Fibroblast of lung (primary cell): ENCODE results near the gene ATP2B3. TPM values are rescaled to one million over a fixed set of nuclear protein-coding genes. Genes with fewer than 3 reads are reported as not detected.

Experiments used
- DNase-seq, 2 donors: peaks; one replicate each; pipeline versions ENCODE4 v3.0.0 to v3.0.0-alpha.2; 2010; ENCODE audit warnings: low read depth in 2 of 2
- H2AFZ ChIP-seq: 2 replicates; pipeline ENCODE4 v1.5.1; 2012; ENCODE audit warnings: low read length, control low read depth, inconsistent platforms
- H3K27ac ChIP-seq: 2 replicates; pipeline ENCODE4 v1.5.1; 2011; ENCODE audit warnings: low read length, control low read depth; ENCODE audit not compliant: insufficient read depth
- H3K27me3 ChIP-seq: 2 replicates; pipeline ENCODE4 v1.5.1; 2011; ENCODE audit warnings: mild to moderate bottlenecking, low read length; ENCODE audit not compliant: control insufficient read depth, insufficient read depth
- H3K36me3 ChIP-seq: 2 replicates; pipeline ENCODE4 v1.5.1; 2011; ENCODE audit warnings: low read length; ENCODE audit not compliant: control insufficient read depth, insufficient read depth
- H3K4me1 ChIP-seq: 2 replicates; pipeline ENCODE4 v1.5.1; 2011; ENCODE audit warnings: low read length; ENCODE audit not compliant: control insufficient read depth, insufficient read depth; ENCODE audit errors: extremely low read depth
- H3K4me2 ChIP-seq: 2 replicates; pipeline ENCODE4 v1.5.1; 2011; ENCODE audit warnings: low read length, control low read depth; ENCODE audit not compliant: insufficient read depth; ENCODE audit errors: extremely low read depth
- H3K4me3 ChIP-seq, 4 experiments: fragments of 200-600 bp in 1 of 4; sonication (generic) in 1 of 4; replicated peaks in 1 of 4; 2 replicates each; pipeline ENCODE4 v1.5.1; 2011 to 2016; ENCODE audit warnings: low read length in 4 of 4, low read depth in 3 of 4, mild to moderate bottlenecking in 3 of 4, control low read depth in 2 of 4, inconsistent platforms in 1 of 4, mixed read lengths in 1 of 4; ENCODE audit not compliant: insufficient read depth in 1 of 4; ENCODE audit errors: control extremely low read depth in 1 of 4
- H3K79me2 ChIP-seq: 2 replicates; pipeline ENCODE4 v1.5.1; 2012; ENCODE audit warnings: mild to moderate bottlenecking, low read length, inconsistent platforms; ENCODE audit not compliant: control insufficient read depth, insufficient read depth
- H3K9ac ChIP-seq: 2 replicates; pipeline ENCODE4 v1.5.1; 2011; ENCODE audit warnings: mild to moderate bottlenecking, low read length, control low read depth; ENCODE audit not compliant: insufficient read depth
- H3K9me3 ChIP-seq: 2 replicates; pipeline ENCODE4 v1.5.1; 2012; ENCODE audit warnings: low read depth, low read length; ENCODE audit not compliant: control insufficient read depth, insufficient read depth
- H4K20me1 ChIP-seq: 2 replicates; pipeline ENCODE4 v1.5.1; 2011; ENCODE audit warnings: low read length; ENCODE audit not compliant: control insufficient read depth, insufficient read depth; ENCODE audit errors: extremely low read depth
- CTCF ChIP-seq, 2 donors: IDR thresholded peaks in 1 of 2; conservative IDR thresholded peaks in 1 of 2; 1 replicate in 1 of 2; 2 replicates in 1 of 2; pipeline ENCODE4 v1.5.1; 2011 to 2012; ENCODE audit warnings: low read length in 2 of 2, control low read depth in 1 of 2, inconsistent platforms in 1 of 2, low read depth in 1 of 2, mild to moderate bottlenecking in 1 of 2
- EZH2 ChIP-seq: IDR thresholded peaks from 2 replicates; pipeline ENCODE4 v1.5.1; 2012; ENCODE audit warnings: low read length, control low read depth, mild to moderate bottlenecking; ENCODE audit errors: missing control alignments
- polyA plus RNA-seq, 2 donors: library from polyadenylated mRNA; depleted of rRNA in 1 of 2; stranded (reverse) in 1 of 2; unstranded in 1 of 2; fragments of >200 nt; gene quantifications; 2 replicates each; pipeline ENCODE4 v1.2.1, GENCODE V29; 2011 to 2012; ENCODE audit warnings: missing spikeins in 1 of 2
- total RNA-seq: library from RNA; depleted of rRNA; stranded (reverse); fragments of >200 nt; gene quantifications from 2 replicates; pipeline ENCODE4 v1.2.1, GENCODE V29; 2014

Gene ATP2B3
- total and polyA plus RNA-seq, 2 donors (not counting 1 experiment from before 2014, with no cell fraction given) = not detected

DNA sequence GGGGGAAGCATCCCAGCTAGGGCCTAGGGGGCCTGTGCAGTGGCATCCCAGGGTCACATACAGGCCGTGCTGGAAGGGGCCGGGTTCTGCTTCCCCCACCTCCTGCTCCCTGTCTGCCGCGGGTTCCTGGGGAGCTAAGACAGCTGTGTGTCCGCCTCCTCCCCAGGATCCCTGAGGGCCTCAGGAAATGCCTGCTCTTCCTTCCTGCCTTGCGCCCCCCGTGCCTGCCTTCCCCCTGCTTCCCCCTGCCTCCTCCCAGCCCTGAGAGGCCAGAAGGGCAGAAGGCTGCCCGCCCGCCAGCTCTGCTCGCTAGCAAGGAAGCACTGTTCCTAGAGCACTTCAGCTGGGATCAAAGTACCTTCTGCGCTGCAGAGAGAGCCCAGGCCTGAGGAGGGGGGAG is 25.5 kb upstream of the ATP2B3 start:
- TF ChIP-seq CTCF (conservative IDR thresholded peaks at IDR 0.05 in 1 of 2, IDR thresholded peaks at IDR 0.05 in 1 of 2; ENCODE audit: low read depth in 1 of 2, low read length in 2 of 2) = no peak
- no peaks in the 10 kb centered on the region for H3K36me3 ChIP-seq
- H3K4me2 ChIP-seq = no peak overlapping the region
- no peak for DNase-seq
- no peaks in the 10 kb centered on the region for H3K9me3 ChIP-seq
- no peak overlapping the region for H2AFZ ChIP-seq
- no peak overlapping the region for H3K9ac ChIP-seq
- H3K27ac ChIP-seq = no peak overlapping the region
- H3K79me2 ChIP-seq = no peaks in the 10 kb centered on the region
- no peaks in the 10 kb centered on the region for H4K20me1 ChIP-seq
- H3K27me3 ChIP-seq = no peaks in the 10 kb centered on the region
- H3K4me3 ChIP-seq = no peak overlapping the region
- peaks cover 8% of the 10 kb centered on the region for H3K4me1 ChIP-seq

GRCh38 chrX:153492543-153492942 is 24.9 kb upstream of the ATP2B3 start:
- H3K79me2 ChIP-seq = no peaks in the 10 kb centered on the region
- H3K27ac ChIP-seq = no peak overlapping the region
- peaks cover 8% of the 10 kb centered on the region for H3K4me1 ChIP-seq
- DNase-seq = no peak
- H3K36me3 ChIP-seq = no peaks in the 10 kb centered on the region
- H3K9me3 ChIP-seq = no peaks in the 10 kb centered on the region
- no peak overlapping the region for H2AFZ ChIP-seq
- H4K20me1 ChIP-seq = no peaks in the 10 kb centered on the region
- H3K4me3 ChIP-seq = no peak overlapping the region
- H3K4me2 ChIP-seq = no peak overlapping the region
- no peak overlapping the region for H3K9ac ChIP-seq
- H3K27me3 ChIP-seq = no peaks in the 10 kb centered on the region
- TF ChIP-seq CTCF (conservative IDR thresholded peaks at IDR 0.05 in 1 of 2, IDR thresholded peaks at IDR 0.05 in 1 of 2; ENCODE audit: low read depth in 1 of 2, low read length in 2 of 2) (no peak), EZH2 (no peak)

- H3K9ac ChIP-seq = no peak overlapping the region
- H3K79me2 ChIP-seq = no peaks in the 10 kb centered on the region
- no peak for DNase-seq
- H3K4me3 ChIP-seq = no peak overlapping the region
- no peak overlapping the region for H3K27ac ChIP-seq
- no peaks in the 10 kb centered on the region for H3K36me3 ChIP-seq
- no peaks in the 10 kb centered on the region for H3K27me3 ChIP-seq
- no peak overlapping the region for H3K4me2 ChIP-seq
- TF ChIP-seq CTCF (conservative IDR thresholded peaks at IDR 0.05 in 1 of 2, IDR thresholded peaks at IDR 0.05 in 1 of 2; ENCODE audit: low read depth in 1 of 2, low read length in 2 of 2) = no peak
- no peak for TF ChIP-seq EZH2
- H2AFZ ChIP-seq = no peak overlapping the region
- no peaks in the 10 kb centered on the region for H4K20me1 ChIP-seq
- H3K9me3 ChIP-seq = no peaks in the 10 kb centered on the region
- H3K4me1 ChIP-seq = peaks cover 6% of the 10 kb centered on the region
Observed at GRCh38 chrX:153493085-153493484, 24.4 kb upstream of the ATP2B3 start.
